Endothelial cell of umbilical vein (primary cell): ENCODE data around the gene AGL. TPM values are rescaled to one million over a fixed set of nuclear protein-coding genes. Genes with fewer than 3 reads are reported as not detected.

Experiments used
- BruUV-seq: library from RNA; stranded (reverse); fragments of 400-500 nt; replicated peaks from 2 replicates; lab custom pipeline; 2021; lab: Mats Ljungman, UMichigan
- CTCF ChIA-PET: fragments of 300-600, 350-600 bp; sonication (Branson Sonifier 250); formaldehyde crosslinking; loops from one replicate; lab custom pipeline; 2021; ENCODE audit warnings: antibody characterized with exemption, inconsistent platforms; lab: Charles Lee
- POLR2A ChIA-PET: fragments of 300-600, 350-600 bp; sonication (Branson Sonifier 250); formaldehyde crosslinking; loops from one replicate; lab custom pipeline; 2021; ENCODE audit warnings: antibody characterized with exemption, inconsistent platforms; lab: Charles Lee
- DNase-seq: peaks from one replicate; pipeline ENCODE4 v3.0.0-alpha.2; 2011; ENCODE audit warnings: low read depth, low spot score
- FAIRE-seq: peaks from 2 replicates; lab custom pipeline; 2011; peaks lifted over from hg19 to GRCh38; lab: Jason Lieb, UNC
- H2AFZ ChIP-seq: 2 replicates; pipeline ENCODE4 v1.6.0; 2012; ENCODE audit warnings: low read depth, low read length, control low read depth, inconsistent platforms
- H3K27ac ChIP-seq: 2 replicates; pipeline ENCODE4 v1.5.1; 2011; ENCODE audit warnings: low read depth, mild to moderate bottlenecking, control low read depth, low read length, moderate library complexity; ENCODE audit not compliant: insufficient read depth
- H3K27me3 ChIP-seq, 2 experiments: 2 replicates each; pipeline versions ENCODE4 v1.6.0 to v1.6.1; 2011; ENCODE audit warnings: low read length in 2 of 2, mixed read lengths in 1 of 2; ENCODE audit not compliant: control insufficient read depth in 2 of 2, insufficient read depth in 2 of 2
- H3K36me3 ChIP-seq, 2 experiments: 2 replicates in 1 of 2; 3 replicates in 1 of 2; pipeline ENCODE4 v1.5.1; 2011; ENCODE audit warnings: low read length in 2 of 2, mild to moderate bottlenecking in 1 of 2, moderate library complexity in 1 of 2; ENCODE audit not compliant: control insufficient read depth in 2 of 2, insufficient read depth in 2 of 2; ENCODE audit errors: extremely low read depth in 1 of 2
- H3K4me1 ChIP-seq: 3 replicates; pipeline ENCODE4 v1.5.1; 2011; ENCODE audit warnings: mild to moderate bottlenecking, low read length; ENCODE audit not compliant: control insufficient read depth, insufficient read depth; ENCODE audit errors: extremely low read depth
- H3K4me2 ChIP-seq: 2 replicates; pipeline ENCODE4 v1.6.1; 2011; ENCODE audit warnings: low read length, control low read depth, mixed read lengths; ENCODE audit not compliant: insufficient read depth
- H3K4me3 ChIP-seq, 3 experiments: fragments of 200-600 bp in 1 of 3; sonication (generic), shearing (Covaris generic) in 1 of 3; replicated peaks in 1 of 3; 2 replicates each; pipeline ENCODE4 v1.5.1; 2011 to 2016; ENCODE audit warnings: control low read depth in 3 of 3, low read length in 3 of 3, mild to moderate bottlenecking in 2 of 3, inconsistent platforms in 1 of 3, low read depth in 1 of 3, moderate library complexity in 1 of 3; ENCODE audit not compliant: insufficient read depth in 1 of 3
- H3K79me2 ChIP-seq: 2 replicates; pipeline ENCODE4 v1.6.0; 2012; ENCODE audit warnings: low read length, inconsistent platforms; ENCODE audit not compliant: control insufficient read depth, insufficient read depth
- H3K9ac ChIP-seq: replicated peaks from 2 replicates; pipeline ENCODE3; 2011; ENCODE audit warnings: low read length, control low read depth; ENCODE audit not compliant: insufficient read depth; ENCODE audit errors: extremely low read depth
- H3K9me1 ChIP-seq: replicated peaks from 3 replicates; pipeline ENCODE4 v1.6.0; 2011; ENCODE audit warnings: mild to moderate bottlenecking, low read length; ENCODE audit not compliant: control insufficient read depth, insufficient read depth; ENCODE audit errors: extremely low read depth
- H3K9me3 ChIP-seq: replicated peaks from 2 replicates; pipeline ENCODE4 v1.5.1; 2012; ENCODE audit warnings: low read length, inconsistent platforms; ENCODE audit not compliant: control insufficient read depth, insufficient read depth
- H4K20me1 ChIP-seq: replicated peaks from 2 replicates; pipeline ENCODE3; 2011; ENCODE audit warnings: mild to moderate bottlenecking, low read length; ENCODE audit not compliant: control insufficient read depth, insufficient read depth; ENCODE audit errors: extremely low read depth
- CTCF ChIP-seq, 2 donors: IDR thresholded peaks; 1 replicate in 1 of 2; 2 replicates in 1 of 2; pipeline ENCODE4 v1.5.1; 2011; ENCODE audit warnings: low read length in 2 of 2, mild to moderate bottlenecking in 2 of 2, moderate library complexity in 2 of 2, control low read depth in 1 of 2, inconsistent platforms in 1 of 2, low read depth in 1 of 2; ENCODE audit not compliant: insufficient read depth in 1 of 2; ENCODE audit errors: extremely low read depth in 1 of 2
- EZH2 ChIP-seq: IDR thresholded peaks from 2 replicates; pipeline ENCODE4 v1.6.1; 2012; ENCODE audit warnings: borderline replicate concordance, low read depth, mild to moderate bottlenecking, moderate library complexity, low read length, inconsistent platforms; ENCODE audit not compliant: severe bottlenecking
- FOS ChIP-seq: IDR thresholded peaks from 2 replicates; pipeline ENCODE4 v1.6.1; 2011; ENCODE audit warnings: mild to moderate bottlenecking, low read length, moderate library complexity, borderline replicate concordance; ENCODE audit not compliant: insufficient read depth
- GATA2 ChIP-seq: IDR thresholded peaks from 2 replicates; pipeline ENCODE4 v1.7.0; 2011; ENCODE audit warnings: low read depth, mild to moderate bottlenecking, moderate library complexity, mixed read lengths, low read length; ENCODE audit not compliant: insufficient read length, insufficient read depth
- JUN ChIP-seq: IDR thresholded peaks from 2 replicates; pipeline ENCODE4 v1.6.1; 2011; ENCODE audit warnings: borderline replicate concordance, low read depth; ENCODE audit not compliant: insufficient read length, insufficient read depth
- MYC ChIP-seq: IDR thresholded peaks from one replicate; pipeline ENCODE4 v1.6.1; 2011; ENCODE audit warnings: mild to moderate bottlenecking, low read depth, low read length
- POLR2A ChIP-seq: IDR thresholded peaks from 2 replicates; pipeline ENCODE4 v1.6.1; 2012; ENCODE audit warnings: low read depth, mild to moderate bottlenecking, control low read depth, low read length
- POLR2AphosphoS5 ChIP-seq: IDR thresholded peaks from 2 replicates; pipeline ENCODE4 v1.6.1; 2012; ENCODE audit warnings: low read depth, mild to moderate bottlenecking, control low read depth, low read length, moderate library complexity; ENCODE audit not compliant: insufficient read depth
- dilution Hi-C: fragments of 300-500 bp; cut with MboI; formaldehyde crosslinking; loops from one replicate; pipeline ENCODE4 v1.15.0; 2019; ENCODE audit warnings: low sequenced_read_pairs; ENCODE audit not compliant: extremely low pct_ligation_motif_present
- intact Hi-C: fragments of 100-400 bp; cut with micrococcal nuclease; formaldehyde crosslinking; loops from one replicate; pipeline ENCODE4 v1.10.0; 2022
- polyA plus RNA-seq, 4 experiments: library from polyadenylated mRNA; depleted of rRNA in 3 of 4; stranded (reverse) in 3 of 4; unstranded in 1 of 4; fragments of >200 nt; gene quantifications; 2 replicates each; pipeline versions ENCODE4 v1.2.1 to v1.2.3, GENCODE V29; 2011 to 2012; ENCODE audit warnings: missing spikeins in 1 of 4
- total RNA-seq: library from RNA; stranded (reverse); gene quantifications from 2 replicates; pipeline ENCODE4 v1.2.3, GENCODE V29; 2021
- TF ChIP-seq, protein P1 (sequence below): IDR thresholded peaks from 2 replicates; pipeline ENCODE4 v1.6.1; 2011; ENCODE audit not compliant: insufficient read depth, insufficient read length

Gene AGL
- total and polyA plus RNA-seq, 2 donors (not counting 3 experiments of a cell fraction or from before 2014, with no cell fraction given) = 1.5 to 10.7 TPM

- BruUV-seq = no TSS peak
- Histone ChIP-seq H3K79me2 (no peaks in the 10 kb centered on the region), H3K4me1 (no peaks in the 10 kb centered on the region), H3K4me2 (no peak overlapping the region), H4K20me1 (no peaks in the 10 kb centered on the region), H2AFZ (no peak overlapping the region), H3K27me3 (no peaks in the 10 kb centered on the region), H3K9me1 (no peaks in the 10 kb centered on the region), H3K4me3 (no peak overlapping the region), H3K9me3 (no peaks in the 10 kb centered on the region), H3K9ac (no peak overlapping the region), H3K27ac (no peak overlapping the region), H3K36me3 (no peaks in the 10 kb centered on the region)
- FAIRE-seq (no peak), DNase-seq (no peak)
- ChIA-PET CTCF (interaction anchor here (0.8 to 1.2 kb wide), 3 partner anchors 9 to 21 kb away, joined by 3 to 4 read pairs (median 4); partner anchors contain the start of gene AGL), POLR2A (no interaction called here)
- no peak for TF ChIP-seq CTCF (IDR thresholded peaks at IDR 0.05; ENCODE audit: extremely low read depth in 1 of 2, insufficient read depth in 1 of 2, low read depth in 1 of 2, low read length in 2 of 2)
- TF ChIP-seq, protein P1, sequence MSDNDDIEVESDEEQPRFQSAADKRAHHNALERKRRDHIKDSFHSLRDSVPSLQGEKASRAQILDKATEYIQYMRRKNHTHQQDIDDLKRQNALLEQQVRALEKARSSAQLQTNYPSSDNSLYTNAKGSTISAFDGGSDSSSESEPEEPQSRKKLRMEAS = no peak
- TF ChIP-seq GATA2 = no peak
- no peak for TF ChIP-seq FOS
- TF ChIP-seq EZH2 = no peak
- no peak for TF ChIP-seq POLR2A
- TF ChIP-seq MYC = no peak
- TF ChIP-seq JUN = no peak
- TF ChIP-seq POLR2AphosphoS5 = no peak
- dilution Hi-C loops = no loop called here
- intact Hi-C loops = no loop called here
Measured at GRCh38 chr1:99858881-99859280, 8.7 kb downstream of the AGL start.
